Mucosa of stomach (tissue), 1 donor: ENCODE data around the gene RAB40B.

Experiments
- H3K27me3 ChIP-seq: one replicate; pipeline ENCODE4 v1.7.0; 2013; ENCODE audit warnings: mild to moderate bottlenecking, low read length; ENCODE audit not compliant: control insufficient read depth, insufficient read depth
- H3K36me3 ChIP-seq: one replicate; pipeline ENCODE4 v1.7.0; 2013; ENCODE audit warnings: low read length; ENCODE audit not compliant: control insufficient read depth, insufficient read depth
- H3K4me1 ChIP-seq: one replicate; pipeline ENCODE4 v1.7.0; 2013; ENCODE audit warnings: mild to moderate bottlenecking, low read length; ENCODE audit not compliant: control insufficient read depth, insufficient read depth
- H3K4me3 ChIP-seq: one replicate; pipeline ENCODE4 v1.7.0; 2013; ENCODE audit warnings: low read length
- H3K9ac ChIP-seq: one replicate; pipeline ENCODE4 v1.7.0; 2013; ENCODE audit warnings: mild to moderate bottlenecking, low read length, moderate library complexity
- H3K9me3 ChIP-seq: one replicate; pipeline ENCODE4 v1.7.0; 2013; ENCODE audit warnings: mild to moderate bottlenecking, low read length, moderate library complexity; ENCODE audit not compliant: control insufficient read depth
- donor health status: Pancreatic carcinoma.

The RAB40B gene

GRCh38 chr17:82729479-82730260 lies 31.2 kb upstream of the RAB40B start:
- H3K36me3 ChIP-seq: no peaks in the 10 kb centered on the region
- H3K4me3 ChIP-seq: no peak overlapping the region
- H3K4me1 ChIP-seq: peaks cover under 1% of the 10 kb centered on the region
- no peaks in the 10 kb centered on the region for H3K27me3 ChIP-seq
- H3K9me3 ChIP-seq: no peaks in the 10 kb centered on the region
- H3K9ac ChIP-seq: no peak overlapping the region

GRCh38 chr17:82726427-82726826 lies 27.9 kb upstream of the RAB40B start:
- Histone ChIP-seq H3K4me3 (no peak overlapping the region), H3K27me3 (no peaks in the 10 kb centered on the region), H3K36me3 (no peaks in the 10 kb centered on the region), H3K4me1 (no peaks in the 10 kb centered on the region), H3K9ac (no peak overlapping the region), H3K9me3 (no peaks in the 10 kb centered on the region)

- Histone ChIP-seq H3K9ac (no peak overlapping the region), H3K4me3 (no peak overlapping the region), H3K36me3 (no peaks in the 10 kb centered on the region), H3K27me3 (no peaks in the 10 kb centered on the region), H3K9me3 (no peaks in the 10 kb centered on the region), H3K4me1 (peaks cover under 1% of the 10 kb centered on the region)
Measured at GRCh38 chr17:82723169-82723807, 24.8 kb upstream of the RAB40B start.

- no peak overlapping the region for H3K9ac ChIP-seq
- no peak overlapping the region for H3K4me3 ChIP-seq
- H3K36me3 ChIP-seq: no peaks in the 10 kb centered on the region
- peaks cover 9% of the 10 kb centered on the region for H3K4me1 ChIP-seq
- H3K27me3 ChIP-seq: no peaks in the 10 kb centered on the region
- no peaks in the 10 kb centered on the region for H3K9me3 ChIP-seq
Measured at GRCh38 chr17:82722341-82723013, 24.0 kb upstream of the RAB40B start.

- Histone ChIP-seq H3K9me3 (no peaks in the 10 kb centered on the region), H3K9ac (no peak overlapping the region), H3K4me3 (no peak overlapping the region), H3K27me3 (no peaks in the 10 kb centered on the region), H3K4me1 (peaks cover 16% of the 10 kb centered on the region), H3K36me3 (no peaks in the 10 kb centered on the region)
Measured at GRCh38 chr17:82720204-82720603, 21.7 kb upstream of the RAB40B start.

GRCh38 chr17:82718986-82719685 lies 20.6 kb upstream of the RAB40B start:
- Histone ChIP-seq H3K9ac (no peak overlapping the region), H3K36me3 (no peaks in the 10 kb centered on the region), H3K4me3 (no peak overlapping the region), H3K27me3 (no peaks in the 10 kb centered on the region), H3K4me1 (peaks cover 16% of the 10 kb centered on the region), H3K9me3 (no peaks in the 10 kb centered on the region)

- peak within 1 kb of the TSS; percentile 46 for H3K4me3 ChIP-seq
- no peaks in the 10 kb centered on the region for H3K9me3 ChIP-seq
- peak within 1 kb of the TSS; percentile 76 for H3K9ac ChIP-seq
- H3K27me3 ChIP-seq: no peaks in the 10 kb centered on the region
- H3K36me3 ChIP-seq: no peaks in the 10 kb centered on the region
- peaks cover 16% of the 10 kb centered on the region for H3K4me1 ChIP-seq
Measured at GRCh38 chr17:82716203-82717010, 17.9 kb upstream of the RAB40B start, which contains the start of gene FN3KRP. TSS of gene FN3KRP (plus strand) at chr17:82716706. CDS start at chr17:82716756, 50 bp downstream.

GRCh38 chr17:82713071-82713723 lies 14.7 kb upstream of the RAB40B start:
- Histone ChIP-seq H3K9me3 (no peaks in the 10 kb centered on the region), H3K9ac (no peak overlapping the region), H3K4me3 (no peak overlapping the region), H3K4me1 (peaks cover 15% of the 10 kb centered on the region), H3K36me3 (no peaks in the 10 kb centered on the region), H3K27me3 (no peaks in the 10 kb centered on the region)

- no peaks in the 10 kb centered on the region for H3K9me3 ChIP-seq
- H3K9ac ChIP-seq: no peak overlapping the region
- no peak overlapping the region for H3K4me3 ChIP-seq
- peaks cover 8% of the 10 kb centered on the region for H3K4me1 ChIP-seq
- no peaks in the 10 kb centered on the region for H3K36me3 ChIP-seq
- H3K27me3 ChIP-seq: no peaks in the 10 kb centered on the region
Measured at GRCh38 chr17:82710499-82711232, 12.2 kb upstream of the RAB40B start.

GRCh38 chr17:82709676-82710498 lies 11.4 kb upstream of the RAB40B start:
- Histone ChIP-seq H3K27me3 (no peaks in the 10 kb centered on the region), H3K9ac (no peak overlapping the region), H3K36me3 (no peaks in the 10 kb centered on the region), H3K4me3 (no peak overlapping the region), H3K4me1 (peaks cover 10% of the 10 kb centered on the region), H3K9me3 (no peaks in the 10 kb centered on the region)
